ENCODE measurements around the gene PARPBP. TPM values are rescaled to one million over a fixed set of nuclear protein-coding genes. Genes with fewer than 3 reads are reported as not detected.
"Not testable (repeated sequence)": the region's sequence is repeated elsewhere in the genome, so short reads cannot be mapped to it uniquely, and the experiment has no call there.

Gene PARPBP
- total RNA-seq, 1 experiment from 2014 or later: 10.9 TPM

DNA sequence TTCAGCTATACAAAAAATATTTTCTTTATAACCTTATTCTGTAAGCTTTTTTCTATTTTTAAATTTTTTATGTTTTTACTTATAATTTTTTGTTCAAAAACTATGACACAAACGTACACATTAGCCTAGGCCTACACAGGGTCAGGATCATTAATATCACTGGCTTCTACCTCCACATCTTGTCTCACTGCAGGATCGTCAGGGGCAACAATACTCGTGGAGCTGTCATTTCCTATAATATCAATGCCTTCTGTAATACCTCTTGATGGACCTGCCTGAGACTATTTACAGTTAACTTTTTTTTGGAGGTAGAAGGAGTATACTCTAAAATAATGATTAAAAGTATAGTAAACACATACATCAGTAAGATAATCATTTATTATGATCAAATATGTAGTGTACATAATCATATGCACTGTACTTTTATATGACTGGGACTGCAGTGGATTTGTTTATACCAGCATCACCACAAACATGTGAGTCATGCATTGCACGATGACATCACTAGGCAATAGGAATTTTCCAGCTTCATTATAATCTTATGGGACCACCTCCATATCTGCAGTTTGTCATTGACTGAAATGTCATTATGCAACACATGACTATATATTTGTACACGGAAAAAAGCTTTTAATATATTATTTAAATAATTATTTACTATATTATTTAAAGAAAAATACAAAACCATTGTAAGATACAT is 96.2 kb downstream of the PARPBP start:
- DNase-seq (ENCODE audit: low read depth): no peak

DNA sequence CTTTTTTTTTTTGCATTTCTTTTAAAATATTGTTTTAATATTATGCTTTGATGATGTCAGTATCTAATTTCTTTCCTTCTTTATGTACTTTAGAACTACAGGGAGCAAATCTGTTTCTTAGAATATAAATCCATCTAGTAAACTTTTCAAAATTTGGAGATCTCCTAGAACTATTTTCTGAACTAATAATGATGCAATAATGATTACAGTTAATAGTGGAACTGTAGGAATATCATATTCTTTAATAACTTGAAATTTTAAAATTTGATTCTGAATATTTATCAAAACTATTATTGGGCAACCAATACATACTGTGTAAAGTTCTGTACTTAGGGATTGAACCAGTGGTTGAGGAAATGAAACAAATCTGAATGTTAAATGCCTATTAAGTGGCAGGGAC is 100.8 kb downstream of the PARPBP start:
- in situ Hi-C loops (cut with HindIII; ENCODE audit: low pct_unique_long_range_greater_than_20kb, low sequenced_read_pairs): no loop called here
- DNase-seq (ENCODE audit: low read depth): no peak

More for the DNA sequence above, 96.2 kb downstream of the PARPBP start:
- in situ Hi-C loops (cut with HindIII; ENCODE audit: low pct_unique_long_range_greater_than_20kb, low sequenced_read_pairs): no loop called here

DNA sequence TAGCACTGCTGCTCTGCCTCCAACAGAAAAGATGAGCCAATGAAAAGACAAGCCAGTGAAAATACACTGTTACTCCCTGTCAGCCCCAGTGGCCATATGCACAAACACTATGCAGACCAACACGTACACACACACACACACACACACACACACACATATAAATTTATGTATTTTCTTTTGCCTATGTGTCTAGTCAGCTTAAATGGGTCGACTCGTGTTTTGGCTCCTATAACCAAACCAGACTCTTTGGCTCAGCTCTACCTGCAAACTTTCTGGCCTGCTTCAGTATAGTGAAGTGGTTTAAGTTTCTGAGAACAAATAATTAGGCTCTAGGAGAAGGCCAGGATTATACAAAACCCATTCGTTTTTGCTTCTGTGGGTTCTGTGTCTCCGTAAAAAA is 108.0 kb downstream of the PARPBP start:
- no peak for DNase-seq (ENCODE audit: low read depth)
- in situ Hi-C loops (cut with HindIII; ENCODE audit: low pct_unique_long_range_greater_than_20kb, low sequenced_read_pairs): no loop called here

DNA sequence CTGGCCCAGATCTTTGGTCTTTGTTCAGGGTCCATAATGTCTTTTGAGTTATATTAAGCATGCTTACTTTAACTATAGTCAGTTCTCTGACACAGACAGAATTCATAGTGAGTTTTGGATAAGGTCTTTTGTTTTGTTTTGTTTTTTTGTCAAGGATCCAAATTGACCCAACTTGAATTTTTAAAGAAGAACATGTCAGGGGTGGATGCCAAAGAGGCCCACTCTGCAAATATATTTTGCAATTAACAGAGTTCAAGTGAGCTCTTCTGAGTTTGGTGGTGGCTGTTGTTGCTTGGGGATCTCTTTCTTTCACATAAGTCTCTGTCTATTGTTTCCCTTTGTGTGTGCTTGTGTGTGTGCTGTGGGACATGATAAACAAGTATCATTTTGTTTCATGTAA is 112.1 kb downstream of the PARPBP start:
- in situ Hi-C loops (cut with HindIII; ENCODE audit: low pct_unique_long_range_greater_than_20kb, low sequenced_read_pairs): no loop called here
- no peak for DNase-seq (ENCODE audit: low read depth)

DNA sequence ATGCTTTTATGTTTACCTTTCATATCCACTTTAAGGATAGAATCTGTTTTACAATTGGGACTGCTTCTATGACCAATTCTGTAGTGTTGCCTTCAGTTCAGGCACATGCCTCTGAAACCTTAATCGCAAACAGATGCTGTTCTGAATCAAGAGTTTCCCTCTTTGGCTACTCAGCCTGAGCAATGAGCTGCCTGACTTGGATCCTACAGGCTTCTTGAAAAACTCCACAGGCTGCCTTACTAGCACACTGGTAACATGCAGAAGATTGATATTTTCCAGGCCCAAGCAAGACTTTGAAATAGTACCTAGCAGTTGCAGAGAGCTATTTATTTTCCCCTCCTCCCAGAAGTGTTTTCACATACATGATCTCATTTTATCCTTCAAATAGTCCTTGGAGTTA is 112.5 kb downstream of the PARPBP start:
- in situ Hi-C loops (cut with HindIII; ENCODE audit: low pct_unique_long_range_greater_than_20kb, low sequenced_read_pairs): no loop called here
- DNase-seq (ENCODE audit: low read depth): no peak

DNA sequence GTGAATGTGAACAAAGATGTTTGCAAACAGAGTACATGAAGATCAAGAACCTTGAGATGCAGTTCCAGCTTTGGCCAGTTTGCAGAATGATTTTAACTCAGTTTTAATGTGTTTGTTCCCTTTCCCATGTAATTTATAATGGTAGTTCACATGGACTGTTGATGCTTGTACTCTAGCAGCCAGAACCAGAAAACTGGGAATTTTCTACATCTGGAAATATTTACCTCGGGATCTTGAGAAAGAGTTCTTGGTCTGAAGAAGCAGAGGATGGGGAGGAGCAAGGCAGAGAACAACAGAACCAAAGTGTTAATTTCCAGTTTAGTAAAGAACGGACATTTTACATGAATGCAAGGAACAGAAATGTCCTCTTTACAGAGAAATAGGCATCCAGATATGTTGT is 114.6 kb downstream of the PARPBP start:
- in situ Hi-C loops (cut with HindIII; ENCODE audit: low pct_unique_long_range_greater_than_20kb, low sequenced_read_pairs): no loop called here

DNA sequence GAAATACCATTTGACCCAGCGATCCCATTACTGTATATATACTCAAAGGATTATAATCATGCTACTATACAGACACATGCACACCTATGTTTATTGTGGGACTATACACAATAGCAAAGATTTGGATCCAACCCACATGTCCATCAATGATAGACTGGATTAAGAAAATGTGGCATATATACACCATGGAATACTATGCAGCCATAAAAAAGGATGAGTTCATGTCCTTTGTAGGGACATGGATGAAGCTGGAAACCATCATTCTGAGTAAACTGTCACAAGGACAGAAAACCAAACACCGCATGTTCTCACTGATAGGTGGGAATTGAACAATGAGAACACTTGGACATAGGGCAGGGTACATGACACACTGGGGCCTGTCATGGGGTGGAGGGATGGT is 120.9 kb downstream of the PARPBP start:
- in situ Hi-C loops (cut with HindIII; ENCODE audit: low pct_unique_long_range_greater_than_20kb, low sequenced_read_pairs); DNase-seq (ENCODE audit: low read depth): not testable (repeated sequence)

More for the DNA sequence above, 114.6 kb downstream of the PARPBP start:
- DNase-seq (ENCODE audit: low read depth): no peak

Other genes with a start within 250 kb of the PARPBP start
- gene DRAM1, start 242.6 kb upstream of the PARPBP start, total RNA-seq (2014; rRNA removed; shearing (Covaris generic); ENCODE audit: low replicate concordance): 54.1 and 62.0 TPM in 2 replicates
- gene WASHC3, start 58.2 kb upstream of the PARPBP start, total RNA-seq (2014; rRNA removed; shearing (Covaris generic); ENCODE audit: low replicate concordance): 82.6 and 86.2 TPM in 2 replicates
- gene NUP37, start 69 bp upstream of the PARPBP start, total RNA-seq (2014; rRNA removed; shearing (Covaris generic); ENCODE audit: low replicate concordance): 77.0 and 88.6 TPM in 2 replicates
- gene PMCH, start 77.7 kb downstream of the PARPBP start, total RNA-seq (2014; rRNA removed; shearing (Covaris generic); ENCODE audit: low replicate concordance): not detected in 2 replicates